Stimulated activated CD4-positive, alpha-beta T cell treated with anti-CD3 and anti-CD28 coated beads, Interleukin-1b, Interleukin-23, amount 100 ng/mL, for 1 hour (primary cell): ENCODE results near the gene MEGF10.

Experiments used
- DNase-seq, 2 donors: peaks; one replicate each; pipeline ENCODE4 v3.0.0-alpha.2; 2020; ENCODE audit warnings: low read depth in 2 of 2

MEGF10 gene

GRCh38 chr5:127326976-127327755 is 36.6 kb downstream of the MEGF10 start:
- DNase-seq = no peak

GRCh38 chr5:127330116-127330515 is 39.5 kb downstream of the MEGF10 start:
- DNase-seq = no peak

- no peak for DNase-seq
Measured at GRCh38 chr5:127331890-127332649, 41.5 kb downstream of the MEGF10 start.

- DNase-seq = no peak
Measured at GRCh38 chr5:127333483-127333882, 42.9 kb downstream of the MEGF10 start.

GRCh38 chr5:127335381-127335780 is 44.8 kb downstream of the MEGF10 start:
- no peak for DNase-seq

- no peak for DNase-seq
Measured at GRCh38 chr5:127337876-127338275, 47.3 kb downstream of the MEGF10 start.

GRCh38 chr5:127338501-127338900 is 47.9 kb downstream of the MEGF10 start:
- DNase-seq = no peak

GRCh38 chr5:127340606-127341005 is 50.0 kb downstream of the MEGF10 start:
- no peak for DNase-seq

GRCh38 chr5:127342364-127342763 is 51.8 kb downstream of the MEGF10 start:
- DNase-seq = no peak

GRCh38 chr5:127343313-127343712 is 52.7 kb downstream of the MEGF10 start:
- DNase-seq = no peak

- DNase-seq = no peak
Measured at GRCh38 chr5:127343866-127344265, 53.3 kb downstream of the MEGF10 start.

- DNase-seq = no peak
Measured at GRCh38 chr5:127344931-127345330, 54.3 kb downstream of the MEGF10 start.

- DNase-seq = no peak
Measured at GRCh38 chr5:127351418-127351817, 60.8 kb downstream of the MEGF10 start.

- no peak for DNase-seq
Measured at GRCh38 chr5:127352068-127352467, 61.5 kb downstream of the MEGF10 start.

- no peak for DNase-seq
Measured at GRCh38 chr5:127353327-127353726, 62.7 kb downstream of the MEGF10 start.

- no peak for DNase-seq
Measured at GRCh38 chr5:127353796-127354195, 63.2 kb downstream of the MEGF10 start.

- DNase-seq = no peak
Measured at GRCh38 chr5:127355337-127355736, 64.7 kb downstream of the MEGF10 start.

- no peak for DNase-seq
Measured at GRCh38 chr5:127358284-127358683, 67.7 kb downstream of the MEGF10 start.

GRCh38 chr5:127358740-127359139 is 68.1 kb downstream of the MEGF10 start:
- DNase-seq = no peak

GRCh38 chr5:127359502-127359901 is 68.9 kb downstream of the MEGF10 start:
- DNase-seq = no peak

GRCh38 chr5:127363403-127363802 is 72.8 kb downstream of the MEGF10 start:
- no peak for DNase-seq

- DNase-seq = no peak
Measured at GRCh38 chr5:127367029-127367428, 76.4 kb downstream of the MEGF10 start.

GRCh38 chr5:127367946-127368465 is 77.4 kb downstream of the MEGF10 start:
- DNase-seq = no peak
